GM12878 (cell line): ENCODE measurements around the gene MBIP. TPM values are rescaled to one million over a fixed set of nuclear protein-coding genes. Genes with fewer than 3 reads are reported as not detected.

Source experiments
- ATAC-seq: fragments of 200-7000 bp; cut with Tn5 transposase; 3 replicates; pipeline ENCODE4 v1.9.1; 2020; ENCODE audit warnings: mild to moderate bottlenecking, moderate library complexity
- BruUV-seq: library from RNA; stranded (reverse); fragments of 400-500 nt; replicated peaks from 2 replicates; lab custom pipeline; 2021; lab: Mats Ljungman, UMichigan
- CTCF ChIA-PET: fragments of 300-600 bp; sonication (Branson Sonifier 250); formaldehyde crosslinking; extraction: SDS; loops from one replicate; lab custom pipeline; 2021; ENCODE audit warnings: inconsistent platforms; lab: Yijun Ruan, JAX
- POLR2A ChIA-PET: fragments of 350-600 bp; formaldehyde crosslinking; extraction: SDS; loops from one replicate; lab custom pipeline; 2021; ENCODE audit warnings: inconsistent platforms; lab: Charles Lee
- RAD21 ChIA-PET: fragments of 300-600 bp; sonication (Branson Sonifier 250); formaldehyde crosslinking; loops from one replicate; lab custom pipeline; 2023; ENCODE audit warnings: antibody characterized with exemption; ENCODE audit not compliant: unreplicated experiment; lab: Charles Lee
- SMC1A ChIA-PET: fragments of 300-600 bp; sonication (Branson Sonifier 250); formaldehyde crosslinking; loops from one replicate; lab custom pipeline; 2023; ENCODE audit not compliant: unreplicated experiment, uncharacterized antibody; lab: Charles Lee
- DNase-seq: peaks from one replicate; pipeline ENCODE4 v3.0.0-alpha.2; 2011; ENCODE audit warnings: low read depth, low spot score
- FAIRE-seq: peaks from 3 replicates; lab custom pipeline; 2011; peaks lifted over from hg19 to GRCh38; lab: Jason Lieb, UNC
- H2AFZ ChIP-seq: 2 replicates; pipeline ENCODE4 v1.6.0; 2011; ENCODE audit warnings: low read depth, low read length, control low read depth; ENCODE audit not compliant: control insufficient read depth
- H3K27ac ChIP-seq: 2 replicates; pipeline ENCODE4 v1.5.1; 2011; ENCODE audit warnings: control low read depth; ENCODE audit not compliant: control insufficient read depth, insufficient read depth
- H3K27me3 ChIP-seq, 2 experiments: replicated peaks in 1 of 2; 2 replicates each; pipeline versions ENCODE4 v1.6.0 to v1.6.1; 2011; ENCODE audit warnings: low read length in 1 of 2; ENCODE audit not compliant: control insufficient read depth in 2 of 2, insufficient read depth in 2 of 2
- H3K36me3 ChIP-seq, 2 experiments: 2 replicates each; pipeline ENCODE4 v1.5.1; 2011; ENCODE audit warnings: low read length in 1 of 2; ENCODE audit not compliant: control insufficient read depth in 2 of 2, insufficient read depth in 2 of 2
- H3K4me1 ChIP-seq: 2 replicates; pipeline ENCODE4 v1.6.1; 2011; ENCODE audit warnings: mild to moderate bottlenecking, low read length, moderate library complexity, mixed read lengths; ENCODE audit not compliant: control insufficient read depth, insufficient read depth
- H3K4me2 ChIP-seq: 2 replicates; pipeline ENCODE4 v1.6.0; 2011; ENCODE audit warnings: control low read depth; ENCODE audit not compliant: control insufficient read depth, insufficient read depth
- H3K4me3 ChIP-seq: fragments of 200-600 bp; sonication (generic); 2 replicates; pipeline ENCODE4 v1.5.1; 2016
- H3K79me2 ChIP-seq: 2 replicates; pipeline ENCODE4 v1.6.0; 2011; ENCODE audit warnings: low read length; ENCODE audit not compliant: control insufficient read depth, insufficient read depth
- H3K9ac ChIP-seq: 2 replicates; pipeline ENCODE4 v1.8.0; 2011; ENCODE audit warnings: low read length, control low read depth, mixed read lengths; ENCODE audit not compliant: control insufficient read depth, insufficient read depth
- H3K9me3 ChIP-seq: replicated peaks from 3 replicates; pipeline ENCODE4 v1.5.1; 2011; ENCODE audit warnings: mild to moderate bottlenecking, low read length; ENCODE audit not compliant: control insufficient read depth, insufficient read depth
- H4K20me1 ChIP-seq: 2 replicates; pipeline ENCODE4 v1.6.0; 2011; ENCODE audit not compliant: control insufficient read depth, insufficient read depth
- CEBPB ChIP-seq, 2 experiments: fragments of 150-350 bp in 1 of 2; IDR thresholded peaks; 2 replicates each; pipeline ENCODE4 v1.6.1; 2012 to 2014; ENCODE audit warnings: low read depth in 2 of 2, low read length in 2 of 2, borderline replicate concordance in 1 of 2, inconsistent platforms in 1 of 2
- KAT2A ChIP-seq: conservative IDR thresholded peaks from 2 replicates; pipeline ENCODE4 v1.6.1; 2011; ENCODE audit warnings: low read depth, low read length; ENCODE audit not compliant: control insufficient read depth
- MTA2 ChIP-seq: fragments of 450-650 bp; IDR thresholded peaks from 2 replicates; pipeline ENCODE4 v1.6.1; 2016; ENCODE audit warnings: low read depth, mild to moderate bottlenecking, moderate library complexity
- PAX8 ChIP-seq: fragments of 450-650 bp; IDR thresholded peaks from 2 replicates; pipeline ENCODE4 v1.6.1; 2017; ENCODE audit warnings: mild to moderate bottlenecking, moderate library complexity
- POLR2AphosphoS5 ChIP-seq: IDR thresholded peaks from 2 replicates; pipeline ENCODE4 v1.6.1; 2011; ENCODE audit warnings: mild to moderate bottlenecking, low read length, inconsistent platforms
- RCOR1 ChIP-seq: conservative IDR thresholded peaks from 2 replicates; pipeline ENCODE4 v1.6.1; 2012; ENCODE audit warnings: low read depth, low read length, improper control_type of control experiment
- STAT3 ChIP-seq: IDR thresholded peaks from 2 replicates; pipeline ENCODE4 v1.6.1; 2011; ENCODE audit warnings: low read depth, low read length, improper control_type of control experiment
- TCF3 ChIP-seq: IDR thresholded peaks from 2 replicates; pipeline ENCODE4 v1.6.1; 2012; ENCODE audit warnings: low read depth, mild to moderate bottlenecking, low read length, borderline replicate concordance; ENCODE audit not compliant: insufficient read depth
- WRNIP1 ChIP-seq: IDR thresholded peaks from 2 replicates; pipeline ENCODE4 v1.6.1; 2011; ENCODE audit warnings: low read depth, low read length, improper control_type of control experiment, borderline replicate concordance
- WGBS: methylation state at CpG from one replicate; pipeline ENCODE4 v1.1.6; 2016; ENCODE audit warnings: low lambda C conversion rate; ENCODE audit not compliant: insufficient replicate concordance, insufficient coverage; ENCODE audit errors: missing lambda C conversion rate; 5-methylcytosine and 5-hydroxymethylcytosine counted together
- in situ Hi-C: fragments of 300-500 bp; cut with MboI; formaldehyde crosslinking; loops from 9 replicates; pipeline ENCODE4 v1.14.3; 2018; ENCODE audit warnings: mixed read lengths
- intact Hi-C: fragments of 100-400 bp; cut with micrococcal nuclease; formaldehyde crosslinking; loops from one replicate; pipeline ENCODE4 v1.14.2; 2022; ENCODE audit not compliant: unreplicated experiment
- polyA plus RNA-seq, 11 experiments: library from polyadenylated mRNA; depleted of rRNA in 4 of 11; unstranded in 6 of 11; stranded (reverse) in 5 of 11; fragments of >200 nt; fragmentation: Nextera tagmentation in 4 of 11; fragmentation: Illumina TruSeq in 1 of 11; extraction: Ambion mirVana in 4 of 11; extraction: Trizol in 1 of 11; gene quantifications; 1 replicate in 1 of 11; 2 replicates in 10 of 11; pipeline versions ENCODE4 v1.2.1 to v1.2.3, GENCODE V29; 2011 to 2016; ENCODE audit warnings: inconsistent platforms in 2 of 11, missing spikeins in 2 of 11, low read depth in 1 of 11
- total RNA-seq, 4 experiments: library from RNA; depleted of rRNA in 3 of 4; stranded (reverse); fragments of >200 nt in 3 of 4; fragmentation: Illumina TruSeq in 1 of 4; extraction: Trizol in 1 of 4; gene quantifications; 2 replicates each; pipeline versions ENCODE4 v1.2.1 to v1.2.3, GENCODE V29; 2013 to 2021
- TF ChIP-seq, protein P1 (sequence below): IDR thresholded peaks from 2 replicates; pipeline ENCODE4 v1.6.1; 2012; ENCODE audit warnings: low read length, inconsistent platforms
- TF ChIP-seq, protein P2 (sequence below): fragments of 450-650 bp; IDR thresholded peaks from 2 replicates; pipeline ENCODE4 v1.6.1; 2017; ENCODE audit warnings: mild to moderate bottlenecking, moderate library complexity

MBIP gene
- total and polyA plus RNA-seq, 10 of the 15 experiments (the other 5 are each of a cell fraction or from before 2014, with no cell fraction given), result 9.0 to 43.5 (median 32.1) TPM

DNA sequence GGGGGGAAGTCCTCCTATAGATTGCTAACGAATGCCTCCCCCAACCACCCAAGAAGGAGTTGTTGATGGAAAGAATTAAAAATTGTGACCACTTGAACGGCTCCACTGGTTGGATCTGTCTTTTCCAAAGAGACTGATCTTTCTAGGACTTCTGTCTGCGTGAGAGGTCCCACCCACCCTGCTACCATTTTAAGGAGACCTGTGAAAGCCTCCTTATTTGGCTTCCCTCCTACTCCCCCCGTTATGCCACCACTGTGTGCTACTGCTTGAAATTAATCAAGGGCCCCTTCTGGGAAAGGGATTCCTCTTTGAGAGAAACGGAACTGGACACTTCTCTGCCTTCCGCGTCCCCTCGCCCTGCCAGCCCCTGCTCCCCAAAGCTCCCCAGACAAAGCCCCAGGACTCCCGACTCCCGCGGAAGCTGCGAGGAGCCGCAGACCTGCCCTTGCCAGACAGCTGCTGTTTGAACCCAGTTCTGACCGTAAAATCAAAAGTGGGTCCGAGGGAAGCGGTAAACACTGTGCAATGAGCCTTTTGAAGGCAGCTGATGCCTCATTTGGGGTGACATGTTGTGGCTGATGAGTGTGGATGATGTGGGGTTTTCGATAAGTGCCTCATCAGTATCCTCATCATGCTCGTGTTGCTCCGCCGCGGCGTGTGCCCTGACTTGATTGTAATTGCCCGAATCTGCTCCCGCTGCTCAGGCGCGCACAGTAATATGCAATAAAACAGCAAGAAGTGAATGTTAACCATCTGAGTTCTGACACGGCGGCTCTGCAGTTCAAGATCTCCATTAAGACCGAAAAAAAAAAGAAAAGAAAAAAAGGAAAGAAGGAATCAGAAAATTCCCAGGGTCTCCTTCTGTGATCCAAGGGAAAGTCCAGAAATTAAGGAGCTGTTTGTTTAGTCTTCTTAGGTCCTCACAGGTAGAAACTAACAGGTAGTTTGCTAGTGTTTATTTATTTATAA is 48.2 kb downstream of the MBIP start:
- 11% methylated on average over 29 of the region's 29 CpGs for WGBS
- Histone ChIP-seq H4K20me1 (no peaks in the 10 kb centered on the region), H3K4me1 (no peaks in the 10 kb centered on the region), H3K4me3 (no peak overlapping the region), H3K9me3 (no peaks in the 10 kb centered on the region), H3K36me3 (no peaks in the 10 kb centered on the region), H3K27ac (no peak overlapping the region), H3K27me3 (peaks cover 0 to 2% of the 10 kb centered on the region in 2 experiments; a peak in 2 of 4 replicates), H3K79me2 (no peaks in the 10 kb centered on the region), H2AFZ (no peak overlapping the region; the same call in 1 of the 2 replicates), H3K4me2 (0 out of 2 replicates have a peak overlapping the region, but pooled peaks have one; percentile 18), H3K9ac (no peak overlapping the region)
- BruUV-seq, result no TSS peak
- in situ Hi-C loops, result no loop called here
- no peak for DNase-seq
- intact Hi-C loops, result no loop called here
- CTCF ChIA-PET, result interaction anchor here (0.9 kb wide), 1 partner anchor 392 kb away, joined by 3 read pairs; no protein-coding TSS in a partner anchor
- SMC1A ChIA-PET, result no interaction called here
- FAIRE-seq, result no peak
- TF ChIP-seq PAX8 (no peak), STAT3 (no peak)
- TF ChIP-seq, protein P1, sequence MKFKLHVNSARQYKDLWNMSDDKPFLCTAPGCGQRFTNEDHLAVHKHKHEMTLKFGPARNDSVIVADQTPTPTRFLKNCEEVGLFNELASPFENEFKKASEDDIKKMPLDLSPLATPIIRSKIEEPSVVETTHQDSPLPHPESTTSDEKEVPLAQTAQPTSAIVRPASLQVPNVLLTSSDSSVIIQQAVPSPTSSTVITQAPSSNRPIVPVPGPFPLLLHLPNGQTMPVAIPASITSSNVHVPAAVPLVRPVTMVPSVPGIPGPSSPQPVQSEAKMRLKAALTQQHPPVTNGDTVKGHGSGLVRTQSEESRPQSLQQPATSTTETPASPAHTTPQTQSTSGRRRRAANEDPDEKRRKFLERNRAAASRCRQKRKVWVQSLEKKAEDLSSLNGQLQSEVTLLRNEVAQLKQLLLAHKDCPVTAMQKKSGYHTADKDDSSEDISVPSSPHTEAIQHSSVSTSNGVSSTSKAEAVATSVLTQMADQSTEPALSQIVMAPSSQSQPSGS, result no peak
- POLR2A ChIA-PET, result no interaction called here
- no peak for ATAC-seq
- RAD21 ChIA-PET, result no interaction called here

DNA sequence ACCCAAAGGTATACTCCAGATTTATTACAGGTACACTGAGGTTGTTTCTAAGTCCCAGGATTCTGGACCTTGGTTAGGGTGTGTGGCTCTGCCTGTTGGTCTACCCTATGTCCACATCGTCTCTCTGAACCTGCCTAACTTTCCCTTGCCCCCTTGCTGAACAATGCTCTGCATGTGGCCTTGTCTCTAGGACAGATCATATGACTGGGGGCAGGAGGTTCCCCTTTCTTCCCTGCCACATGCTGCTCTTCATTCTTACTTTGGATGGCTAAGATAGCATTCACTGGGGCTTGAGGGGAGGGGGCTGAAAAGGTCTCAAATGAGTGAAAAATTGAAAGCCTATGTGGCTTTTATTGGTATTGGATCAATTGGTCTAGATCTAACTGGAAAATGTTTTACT is 49.2 kb downstream of the MBIP start:
- ChIA-PET RAD21 (no interaction called here), SMC1A (no interaction called here), POLR2A (no interaction called here), CTCF (no interaction called here)
- Histone ChIP-seq H3K9me3 (no peaks in the 10 kb centered on the region), H4K20me1 (no peaks in the 10 kb centered on the region), H3K4me3 (no peak overlapping the region), H3K4me2 (no peak overlapping the region), H3K27me3 (peaks cover 0 to 2% of the 10 kb centered on the region in 2 experiments; a peak in 2 of 4 replicates), H3K27ac (no peak overlapping the region), H3K79me2 (no peaks in the 10 kb centered on the region), H3K36me3 (no peaks in the 10 kb centered on the region), H3K9ac (no peak overlapping the region), H2AFZ (no peak overlapping the region), H3K4me1 (no peaks in the 10 kb centered on the region)
- ATAC-seq, result no peak
- DNase-seq, result no peak
- intact Hi-C loops, result no loop called here
- no peak for FAIRE-seq
- 33% methylated on average over 1 of the region's 1 CpG for WGBS
- in situ Hi-C loops, result no loop called here
- no TSS peak for BruUV-seq
- TF ChIP-seq MTA2 (no peak), POLR2AphosphoS5 (no peak), KAT2A (no peak), CEBPB (IDR thresholded peaks at IDR 0.05; ENCODE audit: borderline replicate concordance in 1 of 2, low read depth in 2 of 2, low read length in 2 of 2) (no peak), WRNIP1 (no peak), TCF3 (no peak), RCOR1 (no peak)
- TF ChIP-seq, protein P2, sequence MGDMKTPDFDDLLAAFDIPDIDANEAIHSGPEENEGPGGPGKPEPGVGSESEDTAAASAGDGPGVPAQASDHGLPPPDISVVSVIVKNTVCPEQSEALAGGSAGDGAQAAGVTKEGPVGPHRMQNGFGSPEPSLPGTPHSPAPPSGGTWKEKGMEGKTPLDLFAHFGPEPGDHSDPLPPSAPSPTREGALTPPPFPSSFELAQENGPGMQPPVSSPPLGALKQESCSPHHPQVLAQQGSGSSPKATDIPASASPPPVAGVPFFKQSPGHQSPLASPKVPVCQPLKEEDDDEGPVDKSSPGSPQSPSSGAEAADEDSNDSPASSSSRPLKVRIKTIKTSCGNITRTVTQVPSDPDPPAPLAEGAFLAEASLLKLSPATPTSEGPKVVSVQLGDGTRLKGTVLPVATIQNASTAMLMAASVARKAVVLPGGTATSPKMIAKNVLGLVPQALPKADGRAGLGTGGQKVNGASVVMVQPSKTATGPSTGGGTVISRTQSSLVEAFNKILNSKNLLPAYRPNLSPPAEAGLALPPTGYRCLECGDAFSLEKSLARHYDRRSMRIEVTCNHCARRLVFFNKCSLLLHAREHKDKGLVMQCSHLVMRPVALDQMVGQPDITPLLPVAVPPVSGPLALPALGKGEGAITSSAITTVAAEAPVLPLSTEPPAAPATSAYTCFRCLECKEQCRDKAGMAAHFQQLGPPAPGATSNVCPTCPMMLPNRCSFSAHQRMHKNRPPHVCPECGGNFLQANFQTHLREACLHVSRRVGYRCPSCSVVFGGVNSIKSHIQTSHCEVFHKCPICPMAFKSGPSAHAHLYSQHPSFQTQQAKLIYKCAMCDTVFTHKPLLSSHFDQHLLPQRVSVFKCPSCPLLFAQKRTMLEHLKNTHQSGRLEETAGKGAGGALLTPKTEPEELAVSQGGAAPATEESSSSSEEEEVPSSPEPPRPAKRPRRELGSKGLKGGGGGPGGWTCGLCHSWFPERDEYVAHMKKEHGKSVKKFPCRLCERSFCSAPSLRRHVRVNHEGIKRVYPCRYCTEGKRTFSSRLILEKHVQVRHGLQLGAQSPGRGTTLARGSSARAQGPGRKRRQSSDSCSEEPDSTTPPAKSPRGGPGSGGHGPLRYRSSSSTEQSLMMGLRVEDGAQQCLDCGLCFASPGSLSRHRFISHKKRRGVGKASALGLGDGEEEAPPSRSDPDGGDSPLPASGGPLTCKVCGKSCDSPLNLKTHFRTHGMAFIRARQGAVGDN, result no peak
